H1 (cell line): ENCODE results near the gene TPM2.

Experiments used
- CEBPB ChIP-seq: IDR thresholded peaks from 2 replicates; pipeline ENCODE4 v1.6.1; 2012; ENCODE audit warnings: low read depth, low read length
- EP300 ChIP-seq, 2 experiments: IDR thresholded peaks; 1 replicate in 1 of 2; 2 replicates in 1 of 2; pipeline ENCODE4 v1.6.1; 2011 to 2012; ENCODE audit warnings: low read depth in 2 of 2, low read length in 2 of 2, mild to moderate bottlenecking in 2 of 2, borderline replicate concordance in 1 of 2, inconsistent platforms in 1 of 2, moderate library complexity in 1 of 2
- FOSL1 ChIP-seq: IDR thresholded peaks from 2 replicates; pipeline ENCODE4 v1.6.1; 2011; ENCODE audit warnings: mild to moderate bottlenecking, low read depth, low read length, moderate library complexity; ENCODE audit not compliant: insufficient read depth
- GABPA ChIP-seq: IDR thresholded peaks from 2 replicates; pipeline ENCODE4 v1.6.1; 2011; ENCODE audit warnings: mild to moderate bottlenecking, low read length, moderate library complexity, borderline replicate concordance; ENCODE audit not compliant: insufficient read depth
- KDM5A ChIP-seq: fragments of 200-600 bp; IDR thresholded peaks from 2 replicates; pipeline ENCODE4 v1.7.1; 2012; ENCODE audit warnings: mild to moderate bottlenecking, low read length, inconsistent platforms, mixed read lengths
- MAFK ChIP-seq: IDR thresholded peaks from 2 replicates; pipeline ENCODE4 v1.6.1; 2012; ENCODE audit warnings: low read depth, mild to moderate bottlenecking, improper control_type of control experiment, low read length
- POU5F1 ChIP-seq: IDR thresholded peaks from 2 replicates; pipeline ENCODE4 v1.6.1; 2011; ENCODE audit warnings: low read depth, mild to moderate bottlenecking, low read length, moderate library complexity
- RAD21 ChIP-seq, 2 experiments: IDR thresholded peaks in 1 of 2; conservative IDR thresholded peaks in 1 of 2; 2 replicates each; pipeline ENCODE4 v1.6.1; 2011; ENCODE audit warnings: low read depth in 2 of 2, low read length in 2 of 2, improper control_type of control experiment in 1 of 2, inconsistent platforms in 1 of 2, mild to moderate bottlenecking in 1 of 2, moderate library complexity in 1 of 2
- SP1 ChIP-seq: IDR thresholded peaks from 2 replicates; pipeline ENCODE4 v1.6.1; 2011; ENCODE audit warnings: low read depth, low read length
- TAF1 ChIP-seq: IDR thresholded peaks from 2 replicates; pipeline ENCODE4 v1.6.1; 2011; ENCODE audit warnings: mild to moderate bottlenecking, low read depth, low read length
- TCF12 ChIP-seq: IDR thresholded peaks from 2 replicates; pipeline ENCODE4 v1.6.1; 2011; ENCODE audit warnings: low read depth, mild to moderate bottlenecking, low read length
- TF ChIP-seq, protein P1 (sequence below), 3 experiments: IDR thresholded peaks; 1 replicate in 2 of 3; 2 replicates in 1 of 3; pipeline versions ENCODE4 v1.5.1 to v1.6.1; 2011; ENCODE audit warnings: low read length in 3 of 3, mild to moderate bottlenecking in 3 of 3, inconsistent platforms in 2 of 3, low read depth in 1 of 3, moderate library complexity in 1 of 3; ENCODE audit not compliant: insufficient read depth in 1 of 3; ENCODE audit errors: control extremely low read depth in 1 of 3
- TF ChIP-seq, protein P2 (sequence below): IDR thresholded peaks from 2 replicates; pipeline ENCODE4 v1.6.1; 2012; ENCODE audit warnings: inconsistent platforms
- TF ChIP-seq, protein P3 (sequence below): IDR thresholded peaks from 2 replicates; pipeline ENCODE4 v1.6.1; 2012; ENCODE audit warnings: low read length, inconsistent platforms

DNA sequence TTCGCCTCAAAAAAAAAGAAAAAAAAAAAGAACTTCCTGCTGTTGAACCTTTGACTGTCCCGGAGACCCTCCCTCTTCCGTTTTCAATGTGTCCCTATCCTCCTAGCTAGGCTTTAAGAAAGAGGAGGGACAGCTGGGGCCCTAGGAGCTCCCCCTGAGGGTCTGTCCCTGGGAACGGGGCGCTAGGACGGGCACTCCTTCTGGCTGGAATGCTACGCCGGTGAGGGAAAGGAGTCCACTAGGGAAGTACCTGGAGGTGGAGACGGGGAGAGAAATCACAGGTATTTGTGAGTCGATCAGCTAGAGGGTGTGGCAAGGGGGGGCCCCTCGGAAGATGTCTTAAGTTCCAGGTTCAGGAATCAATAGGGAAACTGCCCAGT, 43.6 kb downstream of the TPM2 start:
- TF ChIP-seq, protein P1, sequence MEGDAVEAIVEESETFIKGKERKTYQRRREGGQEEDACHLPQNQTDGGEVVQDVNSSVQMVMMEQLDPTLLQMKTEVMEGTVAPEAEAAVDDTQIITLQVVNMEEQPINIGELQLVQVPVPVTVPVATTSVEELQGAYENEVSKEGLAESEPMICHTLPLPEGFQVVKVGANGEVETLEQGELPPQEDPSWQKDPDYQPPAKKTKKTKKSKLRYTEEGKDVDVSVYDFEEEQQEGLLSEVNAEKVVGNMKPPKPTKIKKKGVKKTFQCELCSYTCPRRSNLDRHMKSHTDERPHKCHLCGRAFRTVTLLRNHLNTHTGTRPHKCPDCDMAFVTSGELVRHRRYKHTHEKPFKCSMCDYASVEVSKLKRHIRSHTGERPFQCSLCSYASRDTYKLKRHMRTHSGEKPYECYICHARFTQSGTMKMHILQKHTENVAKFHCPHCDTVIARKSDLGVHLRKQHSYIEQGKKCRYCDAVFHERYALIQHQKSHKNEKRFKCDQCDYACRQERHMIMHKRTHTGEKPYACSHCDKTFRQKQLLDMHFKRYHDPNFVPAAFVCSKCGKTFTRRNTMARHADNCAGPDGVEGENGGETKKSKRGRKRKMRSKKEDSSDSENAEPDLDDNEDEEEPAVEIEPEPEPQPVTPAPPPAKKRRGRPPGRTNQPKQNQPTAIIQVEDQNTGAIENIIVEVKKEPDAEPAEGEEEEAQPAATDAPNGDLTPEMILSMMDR (IDR thresholded peaks at IDR 0.05; ENCODE audit: control extremely low read depth in 1 of 3, insufficient read depth in 1 of 3, low read depth in 1 of 3, low read length in 3 of 3) = peak; percentile 26 to 40 (median 26); a peak in 2 of 4 replicates
- TF ChIP-seq CEBPB (no peak), KDM5A (no peak), EP300 (IDR thresholded peaks at IDR 0.05; ENCODE audit: borderline replicate concordance in 1 of 2, low read depth in 2 of 2, low read length in 2 of 2) (no peak), POU5F1 (no peak), RAD21 (IDR thresholded peaks at IDR 0.05 in 1 of 2, conservative IDR thresholded peaks at IDR 0.05 in 1 of 2; ENCODE audit: low read depth in 2 of 2, low read length in 2 of 2) (peak; percentile 6 to 8; a peak in 2 of 4 replicates), GABPA (no peak), SP1 (no peak), MAFK (no peak), TAF1 (no peak; the same call in 1 of the 2 replicates), TCF12 (no peak), FOSL1 (no peak)
- TF ChIP-seq, protein P2, sequence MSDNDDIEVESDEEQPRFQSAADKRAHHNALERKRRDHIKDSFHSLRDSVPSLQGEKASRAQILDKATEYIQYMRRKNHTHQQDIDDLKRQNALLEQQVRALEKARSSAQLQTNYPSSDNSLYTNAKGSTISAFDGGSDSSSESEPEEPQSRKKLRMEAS = no peak
- TF ChIP-seq, protein P3, sequence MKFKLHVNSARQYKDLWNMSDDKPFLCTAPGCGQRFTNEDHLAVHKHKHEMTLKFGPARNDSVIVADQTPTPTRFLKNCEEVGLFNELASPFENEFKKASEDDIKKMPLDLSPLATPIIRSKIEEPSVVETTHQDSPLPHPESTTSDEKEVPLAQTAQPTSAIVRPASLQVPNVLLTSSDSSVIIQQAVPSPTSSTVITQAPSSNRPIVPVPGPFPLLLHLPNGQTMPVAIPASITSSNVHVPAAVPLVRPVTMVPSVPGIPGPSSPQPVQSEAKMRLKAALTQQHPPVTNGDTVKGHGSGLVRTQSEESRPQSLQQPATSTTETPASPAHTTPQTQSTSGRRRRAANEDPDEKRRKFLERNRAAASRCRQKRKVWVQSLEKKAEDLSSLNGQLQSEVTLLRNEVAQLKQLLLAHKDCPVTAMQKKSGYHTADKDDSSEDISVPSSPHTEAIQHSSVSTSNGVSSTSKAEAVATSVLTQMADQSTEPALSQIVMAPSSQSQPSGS = 0 out of 2 replicates have a peak, but pooled peaks have one; percentile 19
